Caco-2 (cell line): ENCODE measurements around the gene CD59. TPM values are rescaled to one million over a fixed set of nuclear protein-coding genes. Genes with fewer than 3 reads are reported as not detected.

Source experiments
- BruUV-seq: library from RNA; stranded (reverse); fragments of 400-500 nt; replicated peaks from 2 replicates; lab custom pipeline; 2021; lab: Mats Ljungman, UMichigan
- CTCF ChIA-PET: fragments of 300-600 bp; sonication (Branson Sonifier 250); formaldehyde crosslinking; loops from one replicate; lab custom pipeline; 2022; ENCODE audit warnings: antibody characterized with exemption; lab: Charles Lee
- POLR2A ChIA-PET: fragments of 300-600 bp; sonication (Branson Sonifier 250); formaldehyde crosslinking; loops from one replicate; lab custom pipeline; 2022; ENCODE audit warnings: antibody characterized with exemption; lab: Charles Lee
- DNase-seq, 2 experiments: peaks; one replicate each; pipeline versions ENCODE4 v3.0.0 to v3.0.0-alpha.2; 2020 to 2022
- H3K27me3 ChIP-seq: replicated peaks from 2 replicates; pipeline ENCODE4 v1.6.0; 2011; ENCODE audit warnings: low read length; ENCODE audit not compliant: control insufficient read depth, insufficient read depth
- H3K36me3 ChIP-seq: 2 replicates; pipeline ENCODE4 v1.5.1; 2011; ENCODE audit warnings: low read length; ENCODE audit not compliant: control insufficient read depth, insufficient read depth
- H3K4me1 ChIP-seq: fragments of 250-450 bp; sonication (Bioruptor Pico); 2 replicates; pipeline ENCODE4 v1.5.1; 2020; ENCODE audit warnings: mild to moderate bottlenecking
- H3K4me3 ChIP-seq: 2 replicates; pipeline ENCODE4 v1.5.1; 2011; ENCODE audit warnings: low read depth, mild to moderate bottlenecking, control low read depth, low read length
- H3K9me3 ChIP-seq: fragments of 250-450 bp; sonication (Bioruptor Pico); 2 replicates; pipeline ENCODE4 v1.5.1; 2020; ENCODE audit warnings: mild to moderate bottlenecking, moderate library complexity
- H3K27ac Mint-ChIP-seq: one replicate; pipeline ENCODE4 v1.8.0; 2022; ENCODE audit warnings: mixed read lengths; ENCODE audit not compliant: unreplicated experiment
- H3K27me3 Mint-ChIP-seq: one replicate; pipeline ENCODE4 v1.8.0; 2022; ENCODE audit warnings: mixed read lengths; ENCODE audit not compliant: insufficient read depth, unreplicated experiment
- H3K36me3 Mint-ChIP-seq: one replicate; pipeline ENCODE4 v1.8.0; 2022; ENCODE audit warnings: mild to moderate bottlenecking, mixed read lengths; ENCODE audit not compliant: insufficient read depth, unreplicated experiment
- H3K4me1 Mint-ChIP-seq: one replicate; pipeline ENCODE4 v1.8.0; 2022; ENCODE audit warnings: low read depth, mixed read lengths; ENCODE audit not compliant: unreplicated experiment
- H3K4me3 Mint-ChIP-seq: one replicate; pipeline ENCODE4 v1.8.0; 2022; ENCODE audit warnings: mild to moderate bottlenecking, moderate library complexity, mixed read lengths; ENCODE audit not compliant: unreplicated experiment
- H3K9me3 Mint-ChIP-seq: one replicate; pipeline ENCODE4 v1.8.0; 2022; ENCODE audit warnings: mixed read lengths; ENCODE audit not compliant: unreplicated experiment
- intact Hi-C: fragments of 100-400 bp; cut with micrococcal nuclease; formaldehyde crosslinking; loops from one replicate; pipeline ENCODE4 v1.10.0; 2022; ENCODE audit not compliant: unreplicated experiment
- total RNA-seq: library from RNA; stranded (reverse); gene quantifications from 2 replicates; pipeline ENCODE4 v1.2.3, GENCODE V29; 2022
- TF ChIP-seq, protein P1 (sequence below), 2 experiments: fragments of 200-600 bp in 1 of 2; IDR thresholded peaks; 1 replicate in 1 of 2; 2 replicates in 1 of 2; pipeline versions ENCODE4 v1.5.1 to v1.8.0; 2011 to 2022; ENCODE audit warnings: antibody characterized with exemption in 1 of 2, control low read depth in 1 of 2, inconsistent platforms in 1 of 2, low read depth in 1 of 2, low read length in 1 of 2, mild to moderate bottlenecking in 1 of 2, moderate library complexity in 1 of 2; ENCODE audit not compliant: insufficient read depth in 1 of 2, severe bottlenecking in 1 of 2, unreplicated experiment in 1 of 2

CD59 gene
- total RNA-seq, 1 experiment from 2014 or later = 149 TPM

DNA sequence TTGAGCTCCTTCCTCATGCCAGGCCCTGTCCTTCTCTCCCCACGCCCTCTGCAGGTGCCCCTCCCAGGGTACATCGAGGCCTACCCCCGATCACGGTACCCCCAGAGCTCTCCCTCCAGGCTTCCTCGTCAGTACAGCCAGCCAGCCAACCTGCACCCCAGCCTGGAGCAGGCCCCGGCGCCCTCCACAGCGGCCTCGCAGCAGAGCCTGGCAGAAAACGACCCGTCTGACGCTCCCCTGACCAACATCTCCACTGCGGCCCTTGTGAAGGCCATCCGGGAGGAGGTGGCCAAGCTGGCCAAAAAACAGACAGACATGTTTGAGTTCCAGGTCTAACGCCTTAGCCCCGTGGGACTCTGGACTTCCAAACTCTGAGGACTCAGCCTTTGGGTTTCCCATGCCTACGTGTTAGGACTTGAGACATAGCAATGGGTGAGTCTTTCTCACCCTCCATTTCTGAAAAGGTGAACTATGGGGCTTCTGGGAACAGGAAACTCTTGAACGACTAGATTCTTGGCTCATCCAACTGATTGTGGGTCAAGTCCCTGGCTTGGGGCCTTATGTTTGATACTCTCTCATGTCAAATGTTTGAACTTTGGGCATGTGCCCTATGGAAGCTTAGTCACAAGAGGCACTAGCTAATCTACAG is 68.3 kb downstream of the CD59 start:
- Histone ChIP-seq H3K36me3 (no peaks in the 10 kb centered on the region), H3K4me3 (no peak overlapping the region), H3K4me1 (no peaks in the 10 kb centered on the region), H3K27me3 (peaks cover 1% of the 10 kb centered on the region; the same call in 1 of the 2 replicates), H3K9me3 (no peaks in the 10 kb centered on the region)
- Mint-ChIP-seq H3K4me1 (no peaks in the 10 kb centered on the region), H3K36me3 (no peaks in the 10 kb centered on the region), H3K9me3 (no peaks in the 10 kb centered on the region), H3K27ac (no peak overlapping the region), H3K27me3 (peaks cover 12% of the 10 kb centered on the region), H3K4me3 (no peak overlapping the region)
- intact Hi-C loops = no loop called here
- BruUV-seq = no TSS peak
- POLR2A ChIA-PET = no interaction called here
- CTCF ChIA-PET = no interaction called here
- TF ChIP-seq, protein P1, sequence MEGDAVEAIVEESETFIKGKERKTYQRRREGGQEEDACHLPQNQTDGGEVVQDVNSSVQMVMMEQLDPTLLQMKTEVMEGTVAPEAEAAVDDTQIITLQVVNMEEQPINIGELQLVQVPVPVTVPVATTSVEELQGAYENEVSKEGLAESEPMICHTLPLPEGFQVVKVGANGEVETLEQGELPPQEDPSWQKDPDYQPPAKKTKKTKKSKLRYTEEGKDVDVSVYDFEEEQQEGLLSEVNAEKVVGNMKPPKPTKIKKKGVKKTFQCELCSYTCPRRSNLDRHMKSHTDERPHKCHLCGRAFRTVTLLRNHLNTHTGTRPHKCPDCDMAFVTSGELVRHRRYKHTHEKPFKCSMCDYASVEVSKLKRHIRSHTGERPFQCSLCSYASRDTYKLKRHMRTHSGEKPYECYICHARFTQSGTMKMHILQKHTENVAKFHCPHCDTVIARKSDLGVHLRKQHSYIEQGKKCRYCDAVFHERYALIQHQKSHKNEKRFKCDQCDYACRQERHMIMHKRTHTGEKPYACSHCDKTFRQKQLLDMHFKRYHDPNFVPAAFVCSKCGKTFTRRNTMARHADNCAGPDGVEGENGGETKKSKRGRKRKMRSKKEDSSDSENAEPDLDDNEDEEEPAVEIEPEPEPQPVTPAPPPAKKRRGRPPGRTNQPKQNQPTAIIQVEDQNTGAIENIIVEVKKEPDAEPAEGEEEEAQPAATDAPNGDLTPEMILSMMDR (IDR thresholded peaks at IDR 0.05; ENCODE audit: insufficient read depth in 1 of 2, low read depth in 1 of 2, low read length in 1 of 2, severe bottlenecking in 1 of 2, unreplicated experiment in 1 of 2) = no peak
- no peak for DNase-seq

DNA sequence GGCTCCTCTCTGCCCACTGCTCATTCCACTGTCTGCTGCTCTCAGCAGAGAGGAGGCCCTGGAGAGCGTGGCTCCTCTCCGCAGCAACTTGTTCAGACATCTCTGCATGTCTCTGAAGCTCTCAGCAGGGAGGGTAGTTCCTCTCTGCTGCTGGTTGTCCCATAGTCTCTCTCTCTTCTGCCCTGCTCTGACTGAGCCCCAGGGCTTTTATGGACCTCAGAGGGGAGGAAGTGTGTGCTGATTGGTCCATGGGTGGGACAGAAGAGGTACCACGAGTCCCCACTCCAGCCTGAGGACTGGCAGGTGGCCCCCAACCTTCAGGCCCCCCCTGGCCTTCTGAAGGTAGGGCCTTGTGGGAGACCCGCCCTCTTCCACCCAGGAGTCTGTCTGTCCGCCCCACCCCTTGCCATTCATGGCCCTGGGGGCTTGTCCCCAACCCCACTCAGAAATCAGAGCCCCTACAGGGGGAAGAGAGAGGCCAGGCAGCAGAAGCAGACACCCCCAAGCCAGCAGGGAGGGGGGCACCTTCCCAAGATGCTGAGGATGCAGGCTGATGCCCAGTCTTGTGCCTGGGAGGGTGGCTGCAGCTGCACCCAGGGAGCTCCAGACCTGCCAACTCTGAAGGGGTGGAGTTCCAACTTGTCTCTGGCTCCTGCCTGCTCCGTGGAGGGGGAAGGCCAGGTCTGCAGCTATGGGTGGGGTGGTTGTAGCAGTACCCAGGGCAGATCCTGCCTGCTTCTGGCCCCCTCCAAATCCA is 70.7 kb downstream of the CD59 start:
- no peak overlapping the region for H3K4me3 Mint-ChIP-seq
- no peaks in the 10 kb centered on the region for H3K4me1 ChIP-seq
- H3K36me3 Mint-ChIP-seq = no peaks in the 10 kb centered on the region
- DNase-seq = no peak
- TF ChIP-seq, protein P1 (IDR thresholded peaks at IDR 0.05; ENCODE audit: insufficient read depth in 1 of 2, low read depth in 1 of 2, low read length in 1 of 2, severe bottlenecking in 1 of 2, unreplicated experiment in 1 of 2) = no peak
- no peaks in the 10 kb centered on the region for H3K9me3 Mint-ChIP-seq
- no peak overlapping the region for H3K27ac Mint-ChIP-seq
- H3K36me3 ChIP-seq = no peaks in the 10 kb centered on the region
- H3K27me3 ChIP-seq = no peaks in the 10 kb centered on the region; the same call in 1 of the 2 replicates
- H3K4me1 Mint-ChIP-seq = no peaks in the 10 kb centered on the region
- no peak overlapping the region for H3K4me3 ChIP-seq
- CTCF ChIA-PET = no interaction called here
- POLR2A ChIA-PET = no interaction called here
- peaks cover 10% of the 10 kb centered on the region for H3K27me3 Mint-ChIP-seq
- intact Hi-C loops = no loop called here
- no peaks in the 10 kb centered on the region for H3K9me3 ChIP-seq
- BruUV-seq = no TSS peak

DNA sequence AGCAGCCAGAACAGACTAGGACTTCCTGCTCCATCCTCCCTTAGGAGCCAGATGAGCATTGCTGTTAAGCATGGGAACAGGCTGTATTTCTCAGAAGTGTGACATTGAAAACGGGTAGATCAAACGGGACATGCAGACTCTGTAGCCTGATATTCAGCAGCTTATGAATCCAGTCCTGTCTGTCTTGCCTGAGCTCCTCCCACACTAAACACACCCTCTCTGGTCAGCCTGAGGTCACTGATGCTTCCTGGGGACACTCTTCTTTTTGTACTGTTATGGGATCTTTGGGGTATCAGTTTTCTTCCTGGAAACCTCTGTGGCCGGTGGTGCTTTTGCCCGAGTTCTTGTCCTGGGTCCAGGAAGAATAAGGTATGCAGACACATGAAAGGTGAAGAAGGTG is 71.4 kb downstream of the CD59 start:
- no peak for DNase-seq
- Histone ChIP-seq H3K4me3 (no peak overlapping the region), H3K27me3 (no peaks in the 10 kb centered on the region; the same call in 1 of the 2 replicates), H3K9me3 (no peaks in the 10 kb centered on the region), H3K4me1 (no peaks in the 10 kb centered on the region), H3K36me3 (no peaks in the 10 kb centered on the region)
- BruUV-seq = no TSS peak
- TF ChIP-seq, protein P1 (IDR thresholded peaks at IDR 0.05; ENCODE audit: insufficient read depth in 1 of 2, low read depth in 1 of 2, low read length in 1 of 2, severe bottlenecking in 1 of 2, unreplicated experiment in 1 of 2) = no peak
- Mint-ChIP-seq H3K9me3 (no peaks in the 10 kb centered on the region), H3K27ac (no peak overlapping the region), H3K36me3 (no peaks in the 10 kb centered on the region), H3K27me3 (peaks cover 6% of the 10 kb centered on the region), H3K4me3 (no peak overlapping the region), H3K4me1 (no peaks in the 10 kb centered on the region)
- intact Hi-C loops = no loop called here
- ChIA-PET POLR2A (no interaction called here), CTCF (no interaction called here)
